HG02884 (cell line): Measurements from ENCODE around the gene CHRND.

Experiments
- ATAC-seq: cut with Tn5 transposase; IDR thresholded peaks from one replicate; pipeline ENCODE4 v1.9.1; 2021; ENCODE audit warnings: mild to moderate bottlenecking, moderate library complexity; ENCODE audit not compliant: unreplicated experiment

Gene CHRND

DNA sequence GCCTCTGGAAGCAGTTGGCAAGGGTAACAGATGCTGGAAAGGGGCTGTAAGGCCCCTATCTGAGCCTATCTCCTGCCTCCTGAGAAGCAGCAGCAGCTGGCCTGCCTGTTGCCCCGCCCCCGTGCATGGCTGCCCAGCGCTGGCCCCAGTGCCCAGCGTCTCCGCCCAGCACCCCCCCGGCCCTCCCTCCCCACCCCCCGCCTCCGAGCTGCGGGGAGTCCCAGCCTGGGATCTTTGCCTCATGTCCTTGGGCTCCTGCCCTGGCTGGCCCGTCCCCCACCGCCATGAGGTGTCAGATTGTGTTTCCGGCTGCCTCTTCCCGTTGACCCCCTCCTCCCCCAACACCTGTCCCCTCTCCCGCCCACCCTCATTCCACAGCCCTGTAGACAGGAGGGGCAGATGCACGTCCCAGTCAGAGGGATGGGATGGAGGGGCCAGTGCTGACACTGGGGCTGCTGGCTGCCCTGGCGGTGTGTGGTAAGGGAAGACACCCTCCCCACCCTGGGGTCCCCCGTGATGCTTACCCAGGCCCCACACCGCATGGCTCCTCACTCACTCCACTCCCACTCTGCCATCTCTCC lies at the start of gene CHRND:
Gene CHRND, plus strand, starts transcription at position 370 of the 581 bp plus-strand sequence. Its CDS starts 56 bp downstream, at position 426.
- ATAC-seq = no peak

DNA sequence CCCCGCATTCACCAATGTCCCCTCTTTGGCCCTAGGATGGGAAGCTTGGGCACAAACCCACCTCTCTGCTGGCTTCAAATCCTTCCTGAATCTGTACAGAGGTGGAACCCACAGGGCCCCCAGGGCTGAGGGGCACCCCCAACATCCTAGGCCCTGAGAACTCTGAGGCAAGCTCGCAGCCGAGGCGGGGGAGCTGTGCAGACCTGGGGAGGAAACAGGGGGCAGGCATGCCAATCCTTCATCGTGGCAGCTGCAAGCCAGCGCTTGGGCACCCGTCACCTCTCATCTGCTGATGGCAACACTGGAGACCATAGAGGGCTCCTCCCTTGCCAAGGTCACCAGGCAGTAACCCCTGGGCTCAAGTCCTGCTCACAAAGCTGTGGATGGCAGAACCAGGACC lies 49.2 kb upstream of the CHRND start:
- ATAC-seq = no peak

DNA sequence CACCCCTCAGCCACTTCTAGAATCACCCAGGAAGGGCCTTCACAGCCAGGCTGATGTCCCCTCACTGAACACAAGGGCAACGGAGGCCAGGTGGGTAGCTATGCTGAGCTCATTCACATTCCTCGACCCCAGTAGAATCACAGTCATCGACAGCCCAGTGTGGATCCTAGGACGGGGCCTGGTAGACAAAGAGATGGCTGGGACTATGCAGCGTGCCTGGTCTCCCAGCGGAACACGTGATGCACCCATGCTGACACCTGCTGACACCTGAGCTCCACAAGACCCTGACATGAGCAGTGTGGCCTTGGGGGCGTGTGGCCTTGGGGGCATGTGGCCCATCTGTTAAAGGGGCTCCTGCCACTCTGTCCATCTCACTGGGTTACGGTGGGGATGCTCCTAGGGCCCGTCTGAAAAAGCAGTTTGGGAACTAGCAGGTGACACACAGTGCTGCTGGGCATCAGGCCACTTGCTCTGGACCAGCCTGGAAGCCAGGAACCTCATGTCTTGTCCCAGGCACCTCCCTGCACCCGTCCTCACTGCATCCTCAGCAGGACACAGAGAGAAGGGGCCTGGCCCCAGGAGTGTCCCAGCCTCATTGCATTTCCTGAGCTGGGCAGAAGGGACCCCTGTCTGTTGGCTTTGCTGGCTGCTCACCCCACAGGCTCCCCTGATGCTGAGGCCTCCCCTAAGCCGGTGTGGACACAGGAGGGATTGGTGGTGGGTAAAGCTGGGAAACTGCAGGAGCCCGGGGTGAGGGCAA lies 48.0 kb upstream of the CHRND start:
- ATAC-seq = no peak

DNA sequence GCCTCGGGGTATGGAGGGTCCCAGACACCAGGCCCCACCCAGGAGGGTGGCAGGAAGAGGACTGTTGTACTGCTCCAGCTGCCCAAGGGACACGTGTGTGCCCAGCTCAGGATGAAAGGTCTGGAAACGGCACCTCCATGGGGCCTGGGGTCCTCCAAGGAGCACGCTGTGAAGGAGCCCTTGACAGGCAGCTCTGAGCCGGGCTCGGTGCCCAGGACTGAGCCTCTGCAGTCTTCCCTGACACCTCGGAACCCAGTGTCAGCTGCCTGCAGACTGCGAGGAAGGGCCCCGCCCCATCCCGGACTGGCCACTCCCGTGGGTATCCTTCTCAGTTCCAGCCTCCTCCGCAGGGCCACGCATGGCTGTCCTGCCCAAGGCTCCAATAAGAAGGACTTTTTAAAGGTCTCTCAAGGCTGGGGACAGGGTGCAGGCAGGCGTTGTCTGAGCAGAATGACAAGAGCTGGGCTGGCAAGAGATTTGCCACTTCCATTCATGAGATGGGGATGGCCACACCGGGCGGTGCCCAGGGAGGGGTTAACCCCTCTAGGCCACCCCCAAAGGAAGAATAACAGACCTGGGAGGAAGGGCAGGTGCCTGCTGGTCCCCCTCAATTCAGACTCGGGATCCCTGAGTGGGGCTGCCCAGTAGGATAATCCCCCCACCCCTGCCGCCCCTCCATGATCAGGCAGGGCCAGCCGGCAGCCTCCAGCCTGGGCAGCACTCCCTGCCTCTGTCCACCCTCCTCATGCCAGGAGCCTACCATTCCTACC lies 47.2 kb upstream of the CHRND start:
- no peak for ATAC-seq

DNA sequence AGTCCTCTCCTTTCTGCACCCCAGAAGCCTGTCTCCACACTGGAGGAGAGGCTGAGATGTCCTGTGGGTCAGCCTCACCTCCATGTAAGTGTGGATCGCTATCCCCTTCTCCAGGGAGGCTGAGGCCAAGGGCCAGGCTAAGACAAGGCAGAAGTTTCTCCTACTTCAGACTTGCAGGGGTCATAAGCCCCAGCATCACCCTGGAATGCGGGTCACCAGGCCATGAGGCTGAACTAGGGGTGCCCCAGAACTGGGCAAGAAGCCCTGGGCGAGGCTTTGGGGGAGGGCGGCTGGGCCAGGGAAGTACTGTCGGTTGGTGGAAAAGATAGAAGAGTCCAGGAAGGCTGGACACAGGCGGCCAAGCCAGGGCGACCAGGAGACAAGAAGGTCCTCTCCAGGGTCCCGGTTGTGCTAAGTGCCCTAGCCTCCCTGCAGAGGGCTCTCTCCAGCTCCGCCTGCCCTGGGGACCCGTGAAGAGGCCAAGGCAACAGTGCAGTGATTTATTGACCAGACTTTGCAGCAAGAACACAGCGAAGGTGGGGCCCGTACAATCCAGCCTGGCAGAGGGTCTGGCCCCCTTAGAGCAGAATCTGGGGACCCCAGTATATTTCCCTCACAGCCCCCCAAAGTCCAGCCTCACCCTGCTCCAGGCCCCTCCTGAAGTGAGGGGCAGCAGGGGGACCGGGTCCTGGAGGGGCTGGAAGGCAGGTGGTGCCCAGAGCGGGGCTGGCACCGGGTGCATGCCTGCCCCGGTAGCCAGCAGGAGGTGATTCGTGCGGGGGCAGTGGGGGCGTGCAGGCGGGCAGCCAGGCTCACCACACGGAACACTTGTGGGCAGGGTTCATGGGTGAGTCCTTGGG lies 46.4 kb upstream of the CHRND start:
- no peak for ATAC-seq

DNA sequence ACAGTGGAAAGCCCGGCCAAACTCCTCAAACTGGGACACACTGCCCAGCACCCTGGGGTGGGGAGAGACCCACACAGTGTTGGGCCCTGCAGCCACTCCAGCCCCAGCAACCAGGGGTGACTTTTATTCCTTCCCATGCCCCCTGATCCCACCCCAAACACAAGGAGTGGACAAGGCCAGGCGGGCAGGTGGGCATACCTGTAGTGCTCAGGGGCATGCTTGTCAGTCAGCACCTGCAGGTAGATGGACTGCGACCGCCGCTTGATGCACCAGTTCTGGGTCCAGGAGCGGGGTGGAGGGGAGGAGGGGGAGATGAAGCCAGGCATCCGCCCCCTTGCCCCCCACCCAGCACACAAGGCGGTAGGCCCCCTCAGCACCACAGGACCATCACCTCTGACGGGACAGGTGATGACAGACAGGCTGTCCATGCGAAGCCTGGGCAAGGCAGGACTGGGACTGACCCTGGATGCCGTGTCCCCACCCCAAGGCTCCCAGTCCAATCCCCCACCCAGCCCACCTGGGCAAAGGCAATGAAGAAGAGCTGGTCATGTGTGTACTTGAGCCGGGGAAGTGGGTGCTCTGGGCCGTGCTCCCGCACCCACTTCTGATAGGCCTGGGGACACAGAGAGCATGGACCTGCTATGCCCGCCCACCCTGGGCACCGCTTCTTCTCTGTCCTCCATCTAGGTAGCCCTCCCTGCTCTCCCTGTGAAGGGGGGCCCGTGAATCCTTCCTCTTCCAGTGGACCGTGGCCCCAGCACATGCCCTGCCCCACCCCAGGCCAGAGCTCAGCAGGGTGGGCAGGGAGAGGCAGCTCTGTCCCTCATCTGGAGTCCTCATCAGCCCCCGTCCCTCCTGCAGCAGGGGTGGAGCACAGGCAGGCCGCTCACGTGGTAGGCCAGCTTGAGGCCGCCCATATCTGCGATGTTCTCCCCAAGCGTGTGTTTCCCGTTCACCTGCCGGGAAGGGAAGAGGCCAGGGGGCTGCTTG lies 45.5 kb upstream of the CHRND start:
- ATAC-seq = no peak

DNA sequence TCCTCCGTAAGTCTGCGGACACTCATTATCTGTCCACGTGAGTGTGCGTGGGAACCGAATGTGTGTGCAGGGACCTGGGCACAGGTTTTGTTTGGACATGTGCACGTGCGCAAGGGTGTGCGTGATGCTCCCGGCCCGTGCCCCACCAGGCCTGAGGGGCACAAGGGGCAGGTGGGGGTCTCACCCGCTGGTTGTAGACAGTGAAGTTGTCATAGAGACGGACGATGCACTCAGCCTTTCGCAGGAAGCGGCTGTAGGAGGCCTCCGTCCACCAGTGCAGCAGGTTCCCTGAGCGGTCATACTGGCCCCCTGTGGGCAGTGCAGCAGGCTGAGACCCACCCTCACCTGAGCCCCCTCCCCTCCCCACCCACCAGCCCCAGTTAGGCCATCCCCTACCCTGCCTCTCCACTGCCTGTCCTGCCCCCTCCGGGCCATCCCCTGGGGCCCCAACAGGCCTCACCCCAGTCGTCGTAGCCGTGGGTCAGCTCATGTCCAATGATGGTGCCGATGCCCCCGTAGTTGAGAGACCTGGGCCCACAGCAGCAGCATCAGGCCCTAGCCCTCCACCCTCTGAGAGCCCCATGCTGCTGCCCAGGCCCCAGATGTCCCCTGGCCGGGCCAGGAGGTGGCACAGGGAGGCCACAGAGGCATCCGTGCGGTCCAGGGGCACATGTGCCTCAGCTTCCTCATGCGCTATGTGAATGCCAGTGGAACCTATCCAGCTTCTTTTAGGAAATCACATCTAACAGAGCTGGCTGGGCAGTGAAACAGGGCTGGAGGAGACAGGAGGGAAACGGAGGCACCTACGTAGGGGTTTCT lies 44.4 kb upstream of the CHRND start:
- ATAC-seq = no peak

DNA sequence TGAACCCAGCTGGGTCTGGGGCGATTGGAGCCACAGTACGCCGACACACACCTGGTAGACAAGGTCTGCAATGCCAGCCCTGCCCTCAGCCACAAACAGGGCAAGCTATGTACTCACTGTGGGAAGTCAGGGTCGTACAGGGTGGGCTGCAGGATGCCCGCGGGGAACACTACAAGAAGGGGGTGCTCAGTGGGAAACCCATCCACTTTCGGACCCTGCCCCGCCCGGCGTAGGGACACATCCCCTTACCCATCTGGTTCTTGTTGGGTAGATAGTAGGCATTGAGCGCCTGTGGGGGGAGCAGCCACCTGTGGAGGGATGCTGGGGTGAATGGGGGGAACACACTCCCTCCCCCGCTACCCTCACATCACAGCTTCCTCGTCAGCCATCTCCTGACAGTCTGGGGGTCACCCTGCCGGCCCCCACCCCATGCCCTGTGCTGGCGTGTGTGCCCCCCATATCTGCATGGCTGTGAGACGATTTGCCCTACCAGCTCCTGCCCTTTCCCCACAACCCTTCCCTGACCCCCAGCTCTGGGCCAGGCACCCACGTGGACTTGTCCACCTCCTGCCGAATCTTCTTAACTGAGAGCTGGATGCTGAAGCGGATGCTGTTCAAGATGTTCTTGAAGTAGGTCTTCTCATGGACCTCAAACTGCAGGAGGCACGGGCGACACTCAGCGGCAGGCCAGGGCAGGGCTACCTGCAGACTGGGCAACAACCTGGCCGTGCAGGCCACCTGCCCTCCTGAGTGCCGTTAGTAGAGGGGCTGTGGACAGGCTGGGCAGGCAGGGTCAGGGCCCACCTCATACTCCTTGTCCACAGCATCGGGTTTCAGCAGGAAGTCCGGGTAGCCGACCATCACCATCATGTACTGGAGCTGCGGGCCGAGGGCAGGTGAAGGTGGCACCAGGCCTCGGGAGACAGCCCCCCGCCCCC lies 43.4 kb upstream of the CHRND start:
- no peak for ATAC-seq

DNA sequence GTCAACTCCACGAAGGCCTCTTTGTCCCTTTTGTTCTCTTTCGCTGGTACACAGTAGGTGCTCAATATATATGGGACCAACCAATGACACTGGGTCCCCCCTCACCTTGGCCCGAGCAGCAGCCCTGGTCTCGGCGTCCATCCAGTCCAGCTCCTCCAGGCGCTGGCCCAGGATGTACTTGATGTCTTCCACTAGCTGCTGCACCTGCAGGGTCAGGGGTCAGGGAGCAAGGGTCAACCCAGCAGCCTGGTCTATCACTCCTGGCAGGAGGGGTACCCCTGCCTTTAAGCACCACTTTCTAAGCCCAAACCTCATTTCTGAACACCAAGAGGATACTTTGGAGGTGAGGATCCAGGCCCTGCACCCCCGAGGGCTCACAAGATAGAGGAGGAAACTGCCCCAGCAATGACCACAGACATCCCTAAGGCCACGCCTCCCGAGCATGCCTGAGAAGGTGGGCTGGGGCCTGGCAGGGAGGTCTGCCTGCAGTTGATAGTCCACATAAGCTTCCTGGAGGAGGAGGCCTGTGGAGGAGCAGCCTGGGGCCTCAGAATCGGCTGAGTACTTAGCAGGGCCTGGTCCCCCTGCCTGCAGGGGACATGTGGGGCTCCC lies 42.5 kb upstream of the CHRND start:
- ATAC-seq = no peak

DNA sequence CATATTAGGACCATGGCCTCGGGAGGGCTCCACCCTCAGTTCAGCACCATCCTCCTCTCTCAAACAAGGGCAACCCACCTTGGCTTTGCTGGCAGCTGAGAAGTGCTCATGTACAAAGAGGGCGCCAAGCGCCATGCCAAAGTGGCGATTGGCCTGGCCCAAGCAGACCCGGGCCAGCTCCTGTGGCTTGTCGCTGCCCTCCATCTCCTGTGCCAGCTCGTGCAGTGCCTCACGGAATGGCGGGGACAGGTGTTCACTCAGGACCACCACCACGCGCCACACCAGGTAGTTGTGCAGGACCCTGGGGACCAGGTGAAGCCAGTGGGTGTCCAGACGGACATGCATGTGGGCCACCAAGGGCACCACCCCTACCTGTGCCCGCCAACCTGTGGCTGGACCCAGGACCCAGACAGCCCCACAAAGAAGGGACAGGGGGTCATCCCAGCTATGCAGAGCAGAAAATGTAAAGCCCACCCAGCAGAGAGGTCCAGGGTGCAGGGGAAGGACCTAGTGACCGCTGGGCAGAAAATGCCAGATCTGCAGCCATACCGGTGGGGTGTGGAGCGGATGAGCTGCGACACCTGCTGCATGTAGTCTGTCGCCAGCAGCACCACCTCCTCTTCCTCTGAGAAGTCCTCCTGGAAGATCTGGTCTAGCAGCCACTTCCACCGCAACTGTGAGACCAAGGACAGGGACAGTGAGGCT lies 41.9 kb upstream of the CHRND start:
- no peak for ATAC-seq

DNA sequence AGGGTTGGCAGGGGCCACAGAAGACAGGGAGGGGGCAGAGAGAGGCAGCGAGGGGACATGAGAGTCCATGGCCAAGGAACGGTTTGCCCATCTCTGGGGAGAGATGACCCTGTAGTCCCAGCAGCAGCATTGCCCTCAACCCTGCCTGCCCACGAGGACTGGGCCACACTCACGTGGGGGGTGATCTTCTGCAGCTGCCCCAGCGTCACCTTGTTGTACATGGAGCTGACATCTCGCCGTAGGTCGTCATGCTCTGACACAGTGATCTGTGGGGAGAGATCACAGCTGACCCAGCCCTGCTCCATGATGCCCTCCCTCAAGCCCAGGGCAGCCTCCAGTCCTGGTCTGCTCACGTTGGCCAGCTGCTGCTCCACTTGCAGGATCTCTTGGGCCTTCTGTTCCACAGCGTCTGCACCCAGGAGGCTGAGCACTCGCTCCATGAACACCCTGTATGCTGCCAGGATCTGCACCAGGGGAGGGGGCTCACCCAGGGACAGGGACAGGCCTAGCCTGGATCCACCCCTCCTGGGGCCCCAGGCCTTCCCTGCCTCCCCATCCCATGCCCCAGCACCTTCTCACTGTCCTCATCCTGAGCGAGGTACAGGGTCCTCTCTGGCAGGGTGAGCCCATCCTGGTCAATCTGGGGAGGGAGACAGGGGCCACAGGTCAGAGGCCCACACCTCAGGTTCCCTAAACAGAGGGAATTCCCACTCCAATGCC lies 41.2 kb upstream of the CHRND start:
- ATAC-seq = no peak

DNA sequence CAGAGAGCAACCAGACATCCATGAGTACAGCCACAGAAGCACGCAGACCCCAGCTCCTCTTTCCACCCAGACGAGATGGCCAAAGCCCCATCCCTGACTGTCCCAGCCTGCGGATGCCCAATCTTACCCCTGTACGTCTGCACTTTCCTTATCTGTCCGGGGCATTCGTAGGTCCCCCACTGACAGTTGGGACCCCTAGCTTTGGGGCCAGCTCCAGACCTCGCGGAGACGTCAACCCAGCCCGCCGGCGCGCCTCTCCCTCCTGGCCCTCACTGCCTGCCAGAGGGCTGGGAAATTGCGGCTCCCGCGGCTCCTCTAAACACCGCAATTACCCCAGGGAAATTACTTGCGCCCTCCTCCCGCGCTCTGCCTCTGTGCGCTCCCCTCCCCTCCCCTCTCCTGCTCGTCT lies 40.6 kb upstream of the CHRND start:
- no peak for ATAC-seq

DNA sequence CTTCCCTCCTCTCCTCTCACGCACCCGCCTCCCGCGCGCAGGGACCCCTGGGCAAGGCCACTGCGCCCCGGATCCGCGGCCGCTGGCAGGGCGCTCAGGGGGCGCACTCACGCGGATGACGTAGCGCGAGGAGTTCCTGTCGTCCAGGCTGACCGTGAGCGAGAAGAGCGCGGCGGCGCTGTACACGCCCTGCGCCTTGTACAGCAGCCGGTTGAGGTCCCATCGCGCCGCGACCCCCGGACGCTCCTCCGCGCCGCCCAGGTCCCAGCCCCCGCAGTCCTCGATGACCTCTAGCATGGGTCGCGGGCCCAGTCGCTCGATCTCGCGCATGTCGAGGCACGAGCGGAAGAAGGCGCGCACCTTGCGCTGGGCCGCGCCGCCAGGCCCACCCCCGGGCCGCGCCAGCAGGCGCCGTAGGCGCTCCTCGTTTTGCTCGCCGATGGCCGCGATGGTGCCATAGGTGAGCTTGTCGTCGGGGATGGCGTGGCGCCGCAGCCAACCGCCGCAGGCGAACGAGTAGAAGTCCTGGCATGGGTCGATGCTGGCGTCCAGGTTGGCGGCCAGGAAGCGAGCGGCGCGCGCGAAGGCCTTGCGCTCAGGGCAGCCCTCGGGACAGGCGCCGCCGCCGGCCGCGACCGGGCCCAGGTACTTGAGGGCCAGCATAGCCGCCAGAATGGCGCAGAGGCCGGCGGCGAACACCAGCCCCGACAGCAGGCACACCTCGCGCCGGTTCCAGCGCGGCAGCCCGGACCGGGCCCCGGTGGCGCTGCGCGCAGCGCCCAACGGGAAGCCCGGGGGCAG lies 40.0 kb upstream of the CHRND start:
- no peak for ATAC-seq

DNA sequence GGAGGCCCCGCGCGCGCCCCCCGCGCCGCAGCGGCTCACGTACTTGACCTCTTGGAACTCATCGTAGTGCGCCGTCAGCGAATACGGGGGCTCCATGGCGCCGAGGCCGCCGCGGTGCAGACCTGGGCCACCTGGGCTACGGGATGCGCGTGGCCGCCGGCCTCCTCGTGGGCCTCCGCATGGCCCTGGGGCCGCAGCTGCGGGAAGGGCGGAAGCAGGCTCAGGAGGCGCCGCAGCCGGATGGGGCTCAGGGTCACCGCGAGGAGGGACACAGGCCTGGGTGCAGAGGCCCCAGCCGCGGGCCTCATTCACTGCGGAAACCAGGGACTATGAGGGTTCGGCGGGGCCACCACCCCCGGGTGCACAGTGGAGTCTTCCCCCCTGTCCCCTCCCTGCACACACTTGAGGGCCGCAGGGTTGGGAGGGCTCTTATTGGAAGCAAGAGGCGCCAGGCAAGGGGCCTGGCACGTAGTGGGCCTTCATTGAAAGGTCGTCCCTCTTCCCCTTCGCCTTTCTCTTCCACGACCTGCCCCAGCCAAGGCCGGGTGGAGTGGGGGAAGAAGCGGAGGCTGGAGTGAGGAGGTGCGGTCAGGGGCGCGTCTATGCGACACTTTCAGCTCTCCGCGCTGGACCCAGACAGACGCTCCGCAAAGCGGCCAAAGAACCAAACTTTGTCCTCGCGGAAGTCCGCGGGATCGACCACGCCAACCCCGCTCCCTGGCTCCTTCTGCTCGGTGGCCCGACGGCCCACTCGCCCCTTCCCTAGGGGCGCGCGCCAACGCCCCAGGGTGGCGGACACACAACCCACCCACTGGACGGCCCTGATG lies 39.2 kb upstream of the CHRND start:
- no peak for ATAC-seq
